NCI-H345 (cell line): ENCODE results near the gene GIT1.

Source experiments
- DNase-seq: peaks from one replicate; lab custom pipeline; 2025; lab: John Stamatoyannopoulos, UW

The GIT1 gene, protein sequence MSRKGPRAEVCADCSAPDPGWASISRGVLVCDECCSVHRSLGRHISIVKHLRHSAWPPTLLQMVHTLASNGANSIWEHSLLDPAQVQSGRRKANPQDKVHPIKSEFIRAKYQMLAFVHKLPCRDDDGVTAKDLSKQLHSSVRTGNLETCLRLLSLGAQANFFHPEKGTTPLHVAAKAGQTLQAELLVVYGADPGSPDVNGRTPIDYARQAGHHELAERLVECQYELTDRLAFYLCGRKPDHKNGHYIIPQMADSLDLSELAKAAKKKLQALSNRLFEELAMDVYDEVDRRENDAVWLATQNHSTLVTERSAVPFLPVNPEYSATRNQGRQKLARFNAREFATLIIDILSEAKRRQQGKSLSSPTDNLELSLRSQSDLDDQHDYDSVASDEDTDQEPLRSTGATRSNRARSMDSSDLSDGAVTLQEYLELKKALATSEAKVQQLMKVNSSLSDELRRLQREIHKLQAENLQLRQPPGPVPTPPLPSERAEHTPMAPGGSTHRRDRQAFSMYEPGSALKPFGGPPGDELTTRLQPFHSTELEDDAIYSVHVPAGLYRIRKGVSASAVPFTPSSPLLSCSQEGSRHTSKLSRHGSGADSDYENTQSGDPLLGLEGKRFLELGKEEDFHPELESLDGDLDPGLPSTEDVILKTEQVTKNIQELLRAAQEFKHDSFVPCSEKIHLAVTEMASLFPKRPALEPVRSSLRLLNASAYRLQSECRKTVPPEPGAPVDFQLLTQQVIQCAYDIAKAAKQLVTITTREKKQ

DNA sequence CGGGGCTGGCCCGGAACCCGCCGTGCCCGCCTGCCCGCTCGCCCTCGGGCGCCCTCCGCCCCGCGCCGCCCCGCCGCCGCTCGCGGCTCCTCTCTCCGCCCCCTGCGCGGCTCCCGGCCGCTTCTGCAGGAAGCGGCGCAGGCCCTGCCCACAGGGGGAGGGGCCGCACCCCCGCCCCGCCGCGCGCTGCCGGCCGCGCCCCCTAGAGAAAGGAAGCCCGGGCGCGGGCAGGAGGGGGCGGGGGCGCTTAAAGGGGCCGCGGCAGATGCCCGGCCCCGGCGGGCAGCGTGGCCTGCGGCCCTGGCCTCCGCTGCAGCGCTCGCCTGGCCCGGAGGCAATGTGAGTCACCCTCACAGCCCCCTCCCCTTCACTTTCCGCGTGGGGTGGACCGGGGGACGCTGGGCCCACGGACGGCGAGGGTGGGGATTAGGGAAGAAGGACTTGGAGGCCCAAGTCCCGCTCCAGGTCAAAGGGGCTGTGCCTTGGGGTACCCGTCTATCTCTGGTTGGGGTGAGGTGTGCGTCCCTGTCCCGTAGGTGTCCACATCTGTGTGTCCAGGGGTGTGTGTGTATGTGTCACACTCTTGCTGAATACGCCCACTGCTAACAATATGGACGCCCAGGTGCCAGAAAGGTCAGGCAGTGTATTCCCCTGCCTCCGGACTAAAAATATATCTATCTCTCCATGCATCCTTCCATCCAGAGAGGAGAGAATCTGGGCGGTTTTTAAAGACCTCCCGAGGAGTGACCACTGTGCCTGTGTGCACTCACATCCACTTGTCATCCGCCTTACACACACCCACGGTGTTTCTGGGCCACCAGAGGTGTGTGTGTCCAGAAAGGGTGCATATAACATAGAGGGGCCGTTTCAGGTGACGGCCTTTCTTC, at the start of gene GIT1:
Gene GIT1 (minus strand): TSS at position 125 of the 887 bp plus-strand sequence. CDS start 270 bp downstream, outside the sequence.
- DNase-seq = peak; percentile 93

DNA sequence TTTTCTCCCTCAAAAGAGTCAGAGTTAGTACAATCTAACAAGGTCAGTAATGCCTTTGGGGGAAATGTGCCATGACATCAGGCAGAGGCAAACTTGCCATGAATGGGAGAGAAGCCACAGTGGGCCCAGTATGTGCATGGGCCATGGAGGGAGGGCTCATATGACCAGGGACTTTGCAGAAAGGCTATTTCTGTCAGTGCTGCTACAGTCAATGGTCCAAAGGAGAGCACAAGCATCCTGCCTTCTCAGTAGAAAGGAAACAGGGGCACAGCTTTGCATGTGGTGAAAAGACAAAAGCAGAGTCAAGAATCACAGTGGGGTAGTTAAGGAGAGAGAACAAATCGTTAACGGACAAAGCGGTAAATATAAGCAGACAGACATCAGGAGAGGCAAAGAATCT, 44.4 kb upstream of the GIT1 start:
- DNase-seq = no peak

DNA sequence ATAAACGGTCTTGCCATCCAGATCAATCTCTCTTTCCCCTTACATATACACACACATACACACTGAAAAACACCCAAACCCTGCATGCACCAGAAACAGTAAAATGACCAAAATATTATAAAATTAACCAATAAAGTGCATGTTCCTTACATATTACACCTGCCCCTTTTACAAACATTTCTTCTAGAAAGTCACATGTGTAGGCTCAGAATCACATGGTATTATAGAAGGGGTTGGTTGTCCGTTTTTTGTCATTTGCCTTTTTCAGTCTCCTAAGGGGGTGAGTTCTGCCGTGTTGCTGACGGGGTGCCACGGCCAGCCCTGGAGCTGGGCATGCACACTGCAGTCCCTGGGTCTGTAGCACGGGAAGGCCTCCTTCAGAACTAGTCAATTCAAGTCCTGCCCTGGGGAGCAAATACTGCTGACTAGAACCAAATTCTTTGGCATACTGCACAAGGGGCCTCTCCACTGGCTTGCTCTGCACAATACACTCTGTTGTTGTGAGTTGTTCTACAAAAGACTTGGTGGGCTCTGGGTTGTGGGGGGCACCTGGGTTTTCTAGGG, 41.3 kb upstream of the GIT1 start:
- DNase-seq = no peak

DNA sequence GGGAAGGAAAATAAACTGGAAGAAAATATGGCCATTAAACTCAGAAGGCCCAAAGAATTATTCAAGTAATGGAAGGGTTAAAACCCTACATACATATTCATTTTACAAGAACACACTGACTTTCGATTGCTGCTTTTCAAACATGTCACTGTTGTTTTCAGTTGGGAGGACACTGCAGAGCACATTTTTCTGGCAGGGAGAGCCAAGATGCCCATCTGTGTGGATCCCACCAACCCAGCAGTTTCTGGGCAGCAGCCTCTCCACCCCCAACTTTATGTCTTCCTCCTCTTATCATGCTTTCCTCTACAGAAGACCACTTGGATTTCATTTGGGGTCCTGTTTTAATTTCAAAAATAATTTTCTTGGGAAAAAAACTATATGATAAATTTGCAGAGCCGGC, 40.4 kb upstream of the GIT1 start:
- DNase-seq = no peak

DNA sequence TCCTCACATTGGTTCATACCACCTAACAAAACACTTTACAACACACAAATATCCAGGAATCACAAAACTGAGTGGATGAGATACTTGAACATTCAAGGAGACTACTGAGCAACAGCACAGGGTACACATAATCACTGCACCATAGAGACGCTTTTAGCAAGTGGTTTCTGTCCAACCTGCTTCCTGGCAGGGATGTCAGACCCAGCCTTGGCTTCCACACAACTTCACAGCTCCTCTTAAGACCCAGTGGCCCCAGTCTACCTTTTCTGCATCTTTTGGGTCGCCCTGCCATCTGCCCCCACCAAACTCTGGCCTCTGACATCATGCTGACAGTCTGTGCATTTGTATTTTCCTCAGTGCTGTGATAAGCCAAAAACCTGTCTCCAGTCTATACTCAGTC, 39.2 kb upstream of the GIT1 start:
- no peak for DNase-seq

DNA sequence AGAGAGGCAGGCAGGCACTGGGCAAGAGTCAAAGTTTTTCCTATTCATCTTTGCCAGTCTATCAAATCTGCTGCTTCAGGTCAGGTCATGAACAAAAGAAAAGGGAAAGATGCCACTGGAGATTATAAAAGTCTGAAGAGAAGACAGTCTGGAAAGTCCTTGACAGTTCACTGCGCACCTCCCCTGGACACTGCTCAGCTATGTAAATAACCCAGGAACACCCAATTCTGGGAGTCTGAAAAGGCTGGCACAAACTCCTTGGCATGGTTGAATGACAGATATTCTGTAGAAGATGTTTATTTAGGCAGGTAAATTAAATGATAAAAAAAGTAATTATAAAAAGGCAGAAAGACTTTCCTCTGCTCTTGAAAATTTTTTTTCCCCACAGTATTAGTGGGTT, 38.5 kb upstream of the GIT1 start:
- DNase-seq = no peak

DNA sequence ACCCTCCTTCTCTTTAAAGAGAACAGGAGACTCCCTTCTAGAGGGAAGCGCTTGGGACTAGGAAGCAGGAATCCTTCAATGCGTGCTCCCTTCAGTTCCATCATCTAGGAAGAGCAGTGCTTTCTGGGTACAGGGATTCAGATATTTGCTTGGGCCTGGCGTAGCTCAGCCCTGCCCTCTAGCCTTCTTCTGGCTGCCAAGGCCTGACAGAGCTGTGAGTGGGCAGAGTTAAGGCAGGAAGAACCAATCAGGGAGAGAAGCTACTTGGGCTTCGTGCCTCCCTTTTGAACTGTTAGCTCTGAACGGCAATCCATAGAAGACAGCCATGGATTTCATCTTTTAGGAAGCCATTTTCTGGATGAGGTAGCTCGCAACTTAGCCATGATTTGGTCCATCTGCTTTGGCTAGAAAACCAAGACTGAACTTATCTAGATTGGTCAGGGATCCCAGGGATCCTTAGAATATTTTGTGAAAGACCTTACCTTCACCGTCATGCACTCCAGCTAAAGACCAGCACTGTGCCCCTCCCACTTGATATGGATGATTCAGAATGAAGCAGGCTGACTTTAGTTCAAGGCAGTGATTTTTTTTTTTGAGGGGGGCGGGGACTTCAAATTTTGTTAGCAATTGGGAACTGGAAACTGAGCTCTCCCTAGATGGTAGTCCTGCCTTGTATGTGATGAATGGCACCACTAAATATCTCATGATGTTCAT, 35.7 kb upstream of the GIT1 start:
- no peak for DNase-seq

DNA sequence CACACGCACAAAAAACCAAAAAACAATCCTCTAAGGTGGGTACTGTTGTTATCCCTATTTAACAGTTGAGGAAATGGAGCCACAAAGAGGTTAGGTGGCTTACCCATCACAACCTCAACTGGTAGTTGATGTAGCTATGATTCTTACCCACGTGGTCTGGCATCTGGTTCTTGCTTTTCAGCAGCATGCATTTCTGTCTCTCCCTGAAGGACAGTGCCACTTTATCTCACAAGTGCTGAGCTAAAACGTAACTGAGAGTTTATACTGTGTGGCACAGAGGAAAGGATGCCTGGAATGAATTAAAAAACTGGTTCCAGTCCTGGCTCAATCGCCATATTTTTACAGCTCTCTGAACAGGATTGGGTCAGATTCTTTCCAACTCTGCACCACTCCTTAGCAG, 35.1 kb upstream of the GIT1 start:
- DNase-seq = no peak

DNA sequence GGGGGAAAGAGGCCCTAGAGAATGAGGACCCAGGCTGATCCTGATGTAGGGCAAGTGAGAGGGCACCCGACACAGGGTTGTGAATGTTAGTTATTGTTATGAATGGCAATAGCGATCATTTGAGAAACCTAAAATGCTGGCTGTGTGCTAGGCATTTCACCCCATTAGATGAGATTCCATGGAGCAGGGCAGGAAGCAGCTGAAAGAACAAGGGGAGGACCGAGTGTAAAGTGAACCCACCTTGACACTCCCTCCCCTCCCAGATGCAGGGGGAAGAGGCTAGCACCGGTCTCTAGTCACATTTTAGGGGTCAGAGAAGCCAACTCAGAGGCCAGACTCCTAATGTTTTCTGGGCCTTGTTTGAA, 33.8 kb upstream of the GIT1 start:
- DNase-seq = no peak

DNA sequence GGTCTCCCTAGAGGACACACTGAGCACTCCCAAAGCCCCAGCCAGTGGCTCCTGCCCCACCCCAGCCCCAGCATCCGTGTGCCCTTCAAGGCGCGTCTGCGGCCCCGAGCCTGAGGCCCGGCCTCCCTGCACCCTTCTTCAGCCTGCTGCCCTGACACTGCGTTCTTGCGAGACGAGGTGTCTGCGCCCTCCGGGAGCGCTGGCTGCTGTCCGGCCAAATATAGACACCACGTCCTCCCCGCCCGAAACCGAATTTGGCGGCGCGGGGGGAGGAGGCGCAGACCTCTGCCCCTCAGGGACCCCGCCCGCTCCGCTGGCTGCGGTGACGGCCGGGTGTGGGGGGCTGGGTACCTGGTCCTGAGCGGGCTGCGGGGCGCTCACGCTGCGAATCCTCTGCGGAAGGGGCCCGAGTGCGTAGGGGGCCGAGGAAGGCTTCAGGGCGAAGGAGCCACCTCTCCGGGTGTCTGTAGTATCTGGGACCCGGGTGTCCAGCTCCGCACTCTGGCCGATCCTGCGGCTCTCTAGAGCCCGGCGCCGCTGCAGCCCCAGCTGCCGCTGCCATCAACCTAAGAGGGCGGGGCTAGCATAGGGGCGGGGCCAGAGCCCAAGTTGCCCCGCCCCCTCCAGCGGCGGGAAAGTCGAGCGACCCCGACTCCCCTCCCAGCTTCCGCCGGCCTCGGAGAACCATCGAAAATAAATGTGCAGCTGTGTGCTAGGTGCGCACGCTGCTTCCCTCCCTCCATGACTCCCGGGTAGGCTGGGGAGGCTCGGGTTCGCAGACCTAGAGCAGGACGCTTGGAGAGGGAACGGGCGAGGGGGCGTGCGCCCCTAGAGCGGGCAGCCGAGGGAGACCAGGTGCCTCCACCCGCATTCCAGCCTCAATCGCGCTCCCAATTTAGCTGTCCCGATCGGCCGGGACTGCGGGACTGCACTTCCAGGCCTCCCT, 33.2 kb upstream of the GIT1 start, which contains the start of gene CORO6:
Gene CORO6 (minus strand): TSS at position 576 of the 946 bp plus-strand sequence. CDS start 1,491 bp downstream, outside the sequence.
- DNase-seq = peak; percentile 59

DNA sequence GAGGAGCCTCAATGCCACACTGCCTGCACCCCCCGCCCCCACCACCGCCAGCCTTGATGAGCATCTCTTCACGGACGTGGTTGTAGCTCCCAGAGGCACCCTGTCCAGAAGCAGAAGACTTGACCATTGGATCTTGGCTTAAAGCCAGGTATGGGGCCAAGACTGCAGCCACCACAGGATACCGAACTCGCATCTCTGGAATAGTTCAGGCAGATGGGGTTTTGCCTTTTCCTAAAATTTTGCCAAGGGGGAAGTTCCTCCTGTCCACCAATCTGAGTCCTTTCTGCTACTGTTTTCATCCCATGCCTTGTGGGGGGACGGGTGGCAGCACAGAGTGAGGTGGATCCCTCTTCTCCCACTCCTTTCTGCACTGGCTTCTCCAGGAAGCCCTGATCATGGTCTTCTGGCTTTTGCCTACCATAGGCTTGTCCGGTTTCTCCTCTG, 32.3 kb upstream of the GIT1 start:
- no peak for DNase-seq

DNA sequence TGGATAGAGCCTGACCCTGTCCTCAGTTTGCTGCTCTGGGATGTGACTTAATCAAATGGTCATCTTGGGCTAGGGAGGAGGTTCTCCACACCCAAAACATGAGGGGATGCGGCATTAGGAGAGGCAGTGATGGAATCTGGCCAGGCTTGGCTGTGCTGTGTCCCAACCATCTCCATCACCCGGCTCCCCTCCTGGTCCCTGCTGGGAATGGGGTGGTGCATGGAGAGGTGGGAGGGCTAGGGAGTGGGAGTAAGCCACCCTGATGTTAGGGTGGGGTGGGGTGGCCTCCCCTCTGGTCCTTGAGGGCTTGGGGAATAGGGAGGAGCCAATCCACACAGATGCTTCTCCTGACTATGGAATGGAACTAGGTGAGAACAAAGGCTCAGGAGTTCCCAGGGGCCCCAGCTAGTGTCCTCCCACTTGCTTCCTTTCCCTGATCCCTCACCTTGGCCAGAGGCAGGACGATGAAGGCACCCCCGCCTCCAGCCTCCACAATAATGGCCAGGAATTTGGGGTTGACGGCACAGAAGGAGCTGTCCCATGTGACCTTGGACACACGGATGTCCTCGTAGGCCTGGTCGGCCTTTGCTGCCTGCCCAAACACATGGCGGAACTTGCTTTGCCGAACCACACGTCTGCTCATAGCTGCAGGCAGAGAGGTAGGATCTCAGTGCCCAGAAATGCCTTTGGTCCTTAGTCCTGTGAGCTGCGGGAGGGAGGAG, 31.5 kb upstream of the GIT1 start:
- DNase-seq = no peak

DNA sequence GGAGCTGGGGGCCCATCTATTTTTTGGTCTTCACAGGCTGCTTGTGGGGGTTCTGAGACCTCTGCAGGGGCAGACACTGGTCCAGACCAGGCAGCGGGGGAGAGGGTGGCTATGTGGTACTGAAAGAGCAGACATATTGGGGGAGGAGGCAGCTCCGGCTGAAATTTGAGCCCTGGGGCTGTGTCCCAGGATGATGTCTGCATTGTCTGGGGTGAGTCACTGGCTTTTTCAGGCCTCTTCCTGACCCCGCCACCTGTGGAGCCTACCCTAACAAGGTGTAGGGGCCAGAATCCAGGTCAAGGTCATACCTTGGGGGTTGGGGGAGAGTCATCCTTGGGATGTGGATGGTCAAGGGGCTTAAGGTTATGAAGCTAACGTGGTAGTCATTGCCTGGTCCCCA, 30.8 kb upstream of the GIT1 start:
- no peak for DNase-seq

DNA sequence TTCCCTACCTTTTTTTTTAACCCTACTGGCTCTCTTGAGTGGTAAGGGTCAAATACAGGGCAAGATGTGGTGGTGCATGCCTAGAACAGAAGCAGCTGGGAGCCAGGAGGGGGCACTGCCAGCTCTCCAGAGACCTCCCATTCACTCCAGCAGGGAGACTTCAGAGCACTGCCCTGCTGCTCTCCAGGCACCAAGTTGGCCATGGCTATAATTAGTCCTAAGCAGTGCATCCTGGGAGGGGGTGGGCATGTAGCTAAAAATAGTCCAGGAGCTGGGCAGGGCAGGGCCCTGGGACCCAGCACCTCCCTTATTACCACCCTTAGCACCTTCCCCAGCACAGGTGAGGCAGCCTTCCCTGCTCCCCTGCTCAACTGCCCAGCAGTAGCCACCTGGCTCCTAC, 29.8 kb upstream of the GIT1 start:
- peak; percentile 33 for DNase-seq

DNA sequence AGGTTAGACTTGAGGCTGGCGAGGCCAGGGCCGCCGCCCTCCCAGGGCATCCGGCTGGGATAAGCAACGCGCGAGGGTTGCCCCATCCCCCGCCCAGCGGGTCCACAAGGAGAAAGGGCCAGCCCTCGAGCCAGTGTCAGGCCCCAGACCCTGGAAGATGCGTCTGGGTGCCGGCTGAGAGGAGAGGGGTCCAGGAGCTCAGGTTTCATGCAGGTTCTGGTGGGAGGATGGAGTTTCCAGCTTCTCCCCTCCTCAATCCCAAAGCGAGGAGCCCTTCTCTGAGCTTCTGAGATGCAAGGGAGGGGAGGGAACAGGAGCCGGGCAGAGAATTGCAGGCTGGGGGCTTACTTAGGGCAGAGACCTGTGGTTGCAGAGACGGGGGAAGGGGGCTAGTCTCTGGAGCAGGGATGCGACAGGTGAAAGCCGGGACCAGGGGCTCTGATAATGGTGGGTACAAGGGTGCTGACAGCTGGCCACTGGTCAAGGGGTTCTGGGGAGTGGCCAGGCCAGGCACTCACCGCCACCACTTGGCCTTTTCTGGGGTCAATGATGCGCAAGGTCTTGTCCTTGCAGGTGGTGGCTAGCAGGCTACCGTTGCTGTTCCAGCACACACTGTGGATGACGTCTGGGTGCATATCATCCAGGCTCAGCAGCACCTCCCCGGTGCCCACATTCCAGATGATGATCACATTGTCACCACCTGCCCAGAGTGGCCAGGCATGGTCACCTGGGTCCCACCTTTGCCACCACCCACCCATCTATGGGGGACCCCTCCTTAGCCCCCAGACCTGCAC, 29.0 kb upstream of the GIT1 start:
- DNase-seq = no peak

DNA sequence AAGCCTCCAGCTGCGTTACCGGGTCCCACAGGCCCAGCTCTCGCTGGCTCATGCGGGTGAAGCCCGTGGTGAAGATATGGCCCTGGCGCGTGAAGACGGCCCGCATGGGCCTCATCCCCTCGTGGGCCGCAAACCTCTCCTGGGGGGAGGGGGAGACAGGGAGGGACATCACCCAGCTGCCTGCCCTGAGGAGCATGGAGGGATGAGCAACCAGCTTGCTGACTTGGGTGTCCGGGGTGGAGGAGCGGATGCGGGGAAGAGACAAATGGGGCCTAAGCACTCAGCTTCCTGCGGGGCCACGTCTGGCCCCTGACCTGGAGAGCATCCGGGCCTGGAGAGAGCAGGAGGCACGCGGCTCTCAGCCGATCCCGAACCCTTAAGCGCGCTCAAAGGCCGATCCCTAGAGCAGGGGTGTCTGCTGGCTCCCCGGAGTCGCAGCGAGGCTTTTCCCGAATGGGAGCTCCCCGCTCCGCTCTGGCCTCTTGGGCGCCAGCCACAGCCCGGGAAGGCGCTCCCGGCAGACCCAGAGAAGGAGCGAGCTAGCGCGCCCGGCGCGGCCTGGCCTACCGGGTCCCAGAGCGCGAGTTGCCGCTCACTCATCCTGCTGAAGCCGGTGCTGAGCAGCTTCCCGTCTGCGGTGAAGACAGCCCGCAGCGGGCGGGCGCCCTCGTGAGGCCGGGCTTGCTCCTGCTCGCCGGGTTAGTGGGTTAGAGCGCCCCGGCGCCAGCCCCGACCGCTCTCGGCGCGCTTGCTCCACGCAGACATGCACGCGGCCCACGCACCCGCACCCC, 28.2 kb upstream of the GIT1 start:
- peak; percentile 72 for DNase-seq

DNA sequence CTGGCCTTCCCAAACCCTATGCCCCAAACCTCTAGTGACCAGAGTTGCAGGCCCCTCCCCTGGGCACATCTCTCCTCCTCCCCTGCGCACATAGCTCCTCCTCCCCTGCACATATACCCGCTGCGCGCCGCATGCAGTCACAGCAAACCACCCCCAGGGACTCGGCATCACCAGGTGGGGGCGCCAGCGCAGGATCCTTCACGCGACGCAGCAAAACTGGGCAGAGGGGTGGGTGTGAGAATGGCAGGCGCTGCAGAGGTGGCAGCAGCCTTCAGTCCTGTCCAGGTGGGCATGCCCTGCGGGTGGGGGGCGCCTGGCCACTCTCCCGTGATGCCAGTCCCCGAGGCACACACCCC, 27.7 kb upstream of the GIT1 start:
- DNase-seq = peak; percentile 89
